ENCODE results near the gene NXPH1.

Gene NXPH1

DNA sequence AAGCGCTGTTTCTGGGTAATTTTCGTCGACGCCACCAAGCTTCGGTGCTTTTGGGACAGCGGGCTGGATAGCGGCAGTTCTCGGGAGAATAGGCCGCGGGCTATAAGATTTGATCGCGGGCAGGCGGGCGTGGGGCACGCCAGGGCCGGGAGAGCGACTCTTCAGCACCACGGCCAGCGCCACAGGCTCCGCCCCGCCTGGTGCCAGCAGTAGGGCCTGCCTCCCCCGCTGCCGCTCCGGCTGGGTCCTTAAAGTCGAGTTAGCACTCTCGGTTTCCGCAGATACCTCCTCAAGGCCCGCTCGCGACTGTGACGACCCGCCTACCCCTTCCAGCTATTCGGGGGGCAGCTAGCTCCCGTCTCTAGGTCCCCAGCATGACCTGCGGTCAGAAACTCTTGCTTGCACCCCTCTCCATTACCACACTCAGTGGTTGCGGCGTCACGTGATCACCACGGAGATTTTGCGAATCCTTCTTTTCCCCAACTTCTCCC lies 9.4 kb downstream of the NXPH1 start:
- Histone ChIP-seq H3K4me3 (ENCODE audit: low read depth in 1 of 2, low read length in 1 of 2) (no peak overlapping the region), H3K36me3 (no peaks in the 10 kb centered on the region), H3K27me3 (peaks cover 95% of the 10 kb centered on the region), H3K4me1 (ENCODE audit: control insufficient read depth in 1 of 2, insufficient read depth in 1 of 2, low read depth in 1 of 2, low read length in 1 of 2) (no peaks in the 10 kb centered on the region), H3K27ac (no peak overlapping the region), H3K9me3 (no peaks in the 10 kb centered on the region)
- no peak for TF ChIP-seq CTCF (IDR thresholded peaks at IDR 0.05)

DNA sequence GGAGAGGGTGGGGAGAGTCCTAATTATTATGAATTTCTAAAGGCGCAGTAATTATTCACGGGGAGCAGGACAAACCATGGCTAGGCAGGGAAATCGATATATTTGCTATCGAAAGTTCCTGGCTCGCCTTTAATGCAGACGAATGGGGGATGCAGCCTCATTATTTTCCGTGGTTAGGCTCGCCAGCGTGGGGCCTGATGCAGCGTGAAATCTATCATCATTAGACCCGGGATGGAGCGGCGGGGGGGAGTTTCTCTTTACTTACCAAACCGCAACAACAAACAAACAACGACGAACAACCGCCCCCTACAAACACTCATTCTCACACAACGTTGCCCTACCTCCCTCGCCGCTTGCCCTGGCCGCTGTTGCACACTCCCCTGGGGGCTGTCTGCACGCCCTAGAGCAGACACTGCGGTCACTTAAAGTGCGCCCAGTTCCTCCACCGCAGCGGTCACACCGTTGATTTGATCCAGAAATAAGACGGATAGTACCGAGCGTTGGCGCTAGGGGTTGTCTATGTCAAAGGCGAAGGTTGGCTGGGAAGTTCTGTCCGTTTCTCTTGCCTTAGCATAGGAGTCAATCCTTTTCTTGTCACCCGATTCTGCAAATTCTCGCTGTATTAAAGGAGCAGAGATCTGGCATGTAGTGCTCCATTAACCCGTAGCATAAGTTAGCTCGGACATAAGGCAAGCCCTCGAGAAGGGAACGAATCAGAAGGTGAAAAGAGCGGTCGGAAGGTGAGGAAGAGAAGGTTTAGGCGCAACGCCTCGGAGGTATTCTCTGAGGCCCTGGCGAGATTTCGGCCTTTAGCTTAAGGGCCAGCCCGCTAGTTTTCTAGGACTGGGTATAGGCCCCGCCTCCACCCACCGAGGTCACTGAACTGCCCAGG lies 10.4 kb downstream of the NXPH1 start:
- no peak overlapping the region for H3K27ac ChIP-seq

DNA sequence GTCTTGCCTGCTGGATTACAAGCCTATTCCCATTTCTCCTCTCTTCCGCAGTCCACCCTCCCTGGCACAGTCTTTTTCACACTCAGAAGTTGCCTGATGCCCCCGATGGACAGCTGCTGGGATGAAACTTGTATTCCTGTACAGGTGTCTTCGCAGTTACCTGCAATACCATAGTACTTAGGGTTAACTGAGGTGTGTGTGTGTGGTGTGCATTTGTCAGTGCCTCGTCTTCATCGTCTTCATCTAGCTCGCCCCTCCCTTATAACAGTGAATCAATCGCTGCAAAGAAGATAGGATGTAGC lies 11.0 kb downstream of the NXPH1 start:
- Histone ChIP-seq H3K4me1 (ENCODE audit: control insufficient read depth in 1 of 2, insufficient read depth in 1 of 2, low read depth in 1 of 2, low read length in 1 of 2) (no peaks in the 10 kb centered on the region), H3K4me3 (ENCODE audit: low read depth in 1 of 2, low read length in 1 of 2) (no peak overlapping the region), H3K9me3 (no peaks in the 10 kb centered on the region), H3K27me3 (peaks cover 79% of the 10 kb centered on the region), H3K27ac (no peak overlapping the region), H3K36me3 (no peaks in the 10 kb centered on the region)
- no peak for TF ChIP-seq CTCF (IDR thresholded peaks at IDR 0.05)

More for the DNA sequence above, 10.4 kb downstream of the NXPH1 start:
- Histone ChIP-seq H3K4me3 (ENCODE audit: low read depth in 1 of 2, low read length in 1 of 2) (no peak overlapping the region), H3K4me1 (ENCODE audit: control insufficient read depth in 1 of 2, insufficient read depth in 1 of 2, low read depth in 1 of 2, low read length in 1 of 2) (no peaks in the 10 kb centered on the region), H3K36me3 (no peaks in the 10 kb centered on the region), H3K9me3 (no peaks in the 10 kb centered on the region), H3K27me3 (peaks cover 85% of the 10 kb centered on the region)
- TF ChIP-seq CTCF (IDR thresholded peaks at IDR 0.05): no peak

DNA sequence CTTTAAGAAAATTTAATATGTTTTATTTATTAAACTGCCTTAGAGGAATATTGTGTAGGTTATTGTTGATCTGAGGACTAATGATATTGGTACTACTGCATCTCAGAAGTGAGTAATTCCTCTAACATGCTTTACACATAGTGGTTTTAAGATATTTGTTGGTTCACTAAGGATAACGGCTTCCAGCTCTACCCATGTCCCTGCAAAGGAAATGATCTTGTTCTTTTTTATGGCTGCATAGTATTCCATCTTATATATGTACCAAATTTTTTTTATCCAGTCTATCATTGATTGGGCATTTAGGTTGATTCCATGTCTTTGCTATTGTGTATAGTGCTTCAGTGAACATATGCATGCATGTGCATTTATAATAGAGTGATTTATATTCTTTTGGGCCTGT lies 20.1 kb downstream of the NXPH1 start:
- Histone ChIP-seq H3K4me3 (ENCODE audit: low read depth in 1 of 2, low read length in 1 of 2) (no peak overlapping the region), H3K4me1 (ENCODE audit: control insufficient read depth in 1 of 2, insufficient read depth in 1 of 2, low read depth in 1 of 2, low read length in 1 of 2) (no peaks in the 10 kb centered on the region)
- TF ChIP-seq CTCF (IDR thresholded peaks at IDR 0.05): no peak

GRCh38 chr7:8455426-8455825 lies 22.0 kb downstream of the NXPH1 start:
- Histone ChIP-seq H3K4me1 (ENCODE audit: control insufficient read depth in 1 of 2, insufficient read depth in 1 of 2, low read depth in 1 of 2, low read length in 1 of 2) (no peaks in the 10 kb centered on the region), H3K36me3 (no peaks in the 10 kb centered on the region), H3K9me3 (no peaks in the 10 kb centered on the region), H3K27me3 (peaks cover 3% of the 10 kb centered on the region), H3K27ac (no peak overlapping the region), H3K4me3 (ENCODE audit: low read depth in 1 of 2, low read length in 1 of 2) (no peak overlapping the region)
- TF ChIP-seq CTCF (IDR thresholded peaks at IDR 0.05): no peak

More for the DNA sequence above, 20.1 kb downstream of the NXPH1 start:
- Histone ChIP-seq H3K27me3 (peaks cover 10% of the 10 kb centered on the region), H3K36me3 (no peaks in the 10 kb centered on the region), H3K27ac (no peak overlapping the region), H3K9me3 (no peaks in the 10 kb centered on the region)

All from neutrophil (primary cell).